NCI-H2196 (cell line): Measurements from ENCODE around the gene NR2F1-AS1.

Source experiments
- DNase-seq: peaks from one replicate; lab custom pipeline; 2025; ENCODE audit not compliant: unreplicated experiment; lab: John Stamatoyannopoulos, UW

The NR2F1-AS1 gene

GRCh38 chr5:93603078-93603792, 22.2 kb upstream of the NR2F1-AS1 start:
- no peak for DNase-seq

DNA sequence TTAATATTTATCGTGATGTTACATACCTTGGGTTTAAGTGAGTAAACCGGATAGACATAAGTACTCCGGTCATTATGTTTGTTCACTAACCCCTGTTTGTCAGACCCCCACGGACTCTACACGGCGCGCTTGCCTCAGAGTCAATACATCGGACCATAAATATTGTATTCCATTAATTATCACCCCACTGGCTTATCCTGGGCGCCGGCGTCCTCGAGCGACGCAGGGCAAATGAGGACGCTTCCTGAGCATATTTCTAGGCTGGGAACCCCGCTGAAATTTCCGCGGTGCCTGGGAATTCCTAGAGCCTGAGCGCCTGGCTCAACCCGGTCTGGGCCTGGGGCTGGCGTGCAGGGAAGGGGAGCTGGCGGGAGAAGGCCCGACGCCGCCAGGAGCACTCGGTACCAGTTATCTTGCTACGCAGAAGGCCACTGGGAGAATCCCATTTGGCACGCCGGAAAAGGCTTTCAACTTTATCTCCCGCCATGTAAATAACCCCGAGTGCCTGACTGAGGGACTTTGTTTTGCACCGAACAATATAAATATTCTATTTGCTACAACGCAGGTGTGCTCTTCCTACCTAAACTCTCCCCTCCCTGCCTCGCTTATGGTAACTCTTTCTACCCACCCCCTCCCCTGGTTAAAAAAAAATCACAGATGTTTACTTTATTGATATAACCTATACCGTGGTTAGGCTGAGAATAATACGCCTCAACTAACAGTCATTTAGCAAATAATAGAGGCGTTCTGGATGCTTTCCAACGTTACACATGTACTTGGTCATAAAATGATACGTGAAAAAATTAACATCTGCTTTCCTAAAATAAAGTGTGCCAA, 21.4 kb upstream of the NR2F1-AS1 start:
- DNase-seq: no peak

DNA sequence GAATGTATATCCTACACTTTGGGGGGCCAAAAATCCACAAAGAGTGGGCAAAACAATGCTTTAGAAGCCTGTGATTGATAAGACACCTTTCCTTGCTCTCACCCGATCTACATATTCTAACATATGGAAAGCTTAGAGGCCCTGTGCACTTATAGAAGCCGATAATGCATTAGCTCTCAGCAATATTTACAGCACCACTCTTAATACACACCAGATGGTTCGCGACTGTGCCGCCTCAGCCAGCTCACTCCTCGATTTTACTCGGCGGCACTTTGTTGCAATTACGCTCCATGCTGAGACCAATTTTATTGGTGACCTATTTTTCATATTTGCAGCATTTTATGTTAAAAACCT, 20.8 kb upstream of the NR2F1-AS1 start:
- DNase-seq: no peak

GRCh38 chr5:93601071-93601801, 20.2 kb upstream of the NR2F1-AS1 start:
- DNase-seq: no peak

DNA sequence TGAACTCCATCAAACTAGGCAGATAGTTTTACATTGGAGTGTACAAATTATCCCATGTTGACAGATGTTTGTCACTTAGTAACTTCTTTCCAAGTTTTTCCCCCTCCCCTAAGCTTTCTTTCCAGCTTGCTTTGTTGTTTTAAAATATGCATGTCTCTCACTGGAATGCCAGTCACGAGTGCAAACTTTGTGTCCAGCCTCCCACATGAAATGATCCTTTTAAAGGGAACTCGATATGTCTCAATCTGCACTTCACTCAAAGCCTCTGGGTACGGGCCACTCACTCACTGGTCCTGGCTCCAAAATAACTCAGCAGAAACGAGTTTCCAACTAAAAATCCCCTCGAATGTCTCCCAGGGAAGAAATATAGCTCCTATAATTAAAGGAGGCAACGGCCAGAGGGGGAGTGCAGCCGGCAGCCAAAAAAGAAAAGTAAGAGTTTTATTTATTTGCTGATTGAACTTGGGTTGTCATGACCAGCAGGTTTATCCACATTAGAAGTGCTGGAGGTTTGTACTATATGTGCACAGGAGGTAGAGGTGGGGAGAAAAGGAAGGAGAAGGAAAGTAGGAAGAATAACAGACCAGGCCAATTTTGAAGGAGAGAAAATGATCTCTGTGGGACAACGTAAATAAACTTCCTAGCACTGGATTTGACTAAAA, 19.5 kb upstream of the NR2F1-AS1 start:
- DNase-seq: no peak

GRCh38 chr5:93599399-93600120, 18.5 kb upstream of the NR2F1-AS1 start:
- DNase-seq: no peak

- DNase-seq: no peak
Observed at GRCh38 chr5:93599001-93599379, 18.0 kb upstream of the NR2F1-AS1 start.

DNA sequence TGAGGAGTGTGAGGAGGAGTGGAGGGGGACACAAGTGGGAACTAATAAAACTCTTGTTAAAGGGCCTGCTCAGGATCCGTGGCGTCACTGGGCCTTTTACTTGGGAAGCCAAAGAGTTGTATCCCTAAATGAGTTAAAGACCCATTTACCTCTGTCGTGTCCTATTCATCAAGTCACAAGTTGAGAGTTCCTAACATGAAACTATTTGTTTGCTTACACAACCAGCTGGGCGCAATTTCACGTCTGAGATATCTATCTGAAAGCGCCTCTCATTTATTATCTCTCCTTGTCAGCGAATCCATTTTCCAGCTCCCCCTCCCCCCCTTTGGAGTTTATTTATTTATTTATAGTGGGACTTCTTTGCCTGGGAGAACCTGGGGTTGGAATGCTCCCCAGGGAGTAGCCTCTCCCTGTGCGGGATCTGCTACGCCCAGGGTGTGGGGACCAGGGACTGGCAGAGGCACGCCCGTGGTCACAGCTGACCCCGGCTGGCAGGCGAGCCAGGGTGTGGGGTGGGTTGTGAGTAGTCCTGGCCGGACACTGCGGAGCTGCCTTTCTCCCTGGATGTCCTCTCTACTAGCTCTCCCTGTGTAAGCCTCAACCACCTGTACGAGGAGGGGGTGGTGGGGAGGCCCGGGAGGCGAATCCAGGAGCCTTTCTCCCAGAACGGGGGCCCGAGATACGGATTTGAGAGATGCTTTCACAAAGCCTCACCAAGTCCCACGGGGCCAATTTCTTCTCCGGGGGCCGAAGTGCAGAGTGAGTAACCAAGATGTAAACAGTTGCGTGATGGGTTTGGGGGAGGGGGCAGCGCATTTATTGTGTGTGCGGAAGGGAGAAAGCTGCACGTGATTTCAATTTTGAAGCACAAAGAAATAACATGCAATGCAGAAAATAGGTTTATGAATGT, 17.3 kb upstream of the NR2F1-AS1 start:
- DNase-seq: no peak

DNA sequence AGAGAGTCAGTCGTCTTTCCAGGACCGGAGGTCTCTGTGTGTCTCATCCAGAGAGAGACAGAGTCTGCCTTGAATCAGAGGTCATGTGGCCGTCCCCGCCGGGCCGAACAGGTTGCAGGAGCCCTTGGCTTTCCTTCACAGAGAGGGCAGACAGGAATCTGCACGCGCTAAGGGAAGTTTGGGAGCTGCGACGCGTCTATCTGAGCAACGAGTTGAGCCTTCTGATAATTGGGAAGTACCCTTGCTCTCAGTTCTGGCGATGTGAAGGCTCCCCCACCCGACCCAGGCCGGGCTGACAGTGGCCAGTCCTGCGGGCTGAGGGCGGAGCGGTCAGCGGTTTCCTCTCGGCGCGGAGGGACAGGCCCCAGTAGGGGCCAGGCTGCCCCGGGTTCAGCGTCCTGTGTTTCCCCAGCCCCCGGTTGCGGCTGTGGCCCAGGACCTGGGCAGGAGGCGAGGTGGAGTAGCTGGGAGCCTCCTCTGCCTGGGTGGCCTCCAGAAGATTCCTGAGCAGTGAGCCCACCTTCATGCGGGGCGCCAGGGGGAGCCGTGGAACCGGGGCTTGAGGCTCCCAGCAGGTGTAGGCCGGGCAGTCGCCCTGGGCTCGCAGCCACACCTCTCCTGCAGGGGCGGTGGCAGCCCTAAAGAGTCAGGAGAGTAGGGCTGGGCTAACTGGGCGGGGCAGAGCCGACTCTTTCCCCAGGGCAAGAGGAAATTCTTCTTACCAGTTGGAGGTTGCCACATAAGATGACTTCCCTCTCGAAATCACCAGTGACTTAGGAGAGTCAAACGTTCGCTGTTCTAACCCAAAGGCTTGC, 15.9 kb upstream of the NR2F1-AS1 start:
- DNase-seq: no peak

GRCh38 chr5:93596310-93596675, 15.3 kb upstream of the NR2F1-AS1 start:
- DNase-seq: no peak

DNA sequence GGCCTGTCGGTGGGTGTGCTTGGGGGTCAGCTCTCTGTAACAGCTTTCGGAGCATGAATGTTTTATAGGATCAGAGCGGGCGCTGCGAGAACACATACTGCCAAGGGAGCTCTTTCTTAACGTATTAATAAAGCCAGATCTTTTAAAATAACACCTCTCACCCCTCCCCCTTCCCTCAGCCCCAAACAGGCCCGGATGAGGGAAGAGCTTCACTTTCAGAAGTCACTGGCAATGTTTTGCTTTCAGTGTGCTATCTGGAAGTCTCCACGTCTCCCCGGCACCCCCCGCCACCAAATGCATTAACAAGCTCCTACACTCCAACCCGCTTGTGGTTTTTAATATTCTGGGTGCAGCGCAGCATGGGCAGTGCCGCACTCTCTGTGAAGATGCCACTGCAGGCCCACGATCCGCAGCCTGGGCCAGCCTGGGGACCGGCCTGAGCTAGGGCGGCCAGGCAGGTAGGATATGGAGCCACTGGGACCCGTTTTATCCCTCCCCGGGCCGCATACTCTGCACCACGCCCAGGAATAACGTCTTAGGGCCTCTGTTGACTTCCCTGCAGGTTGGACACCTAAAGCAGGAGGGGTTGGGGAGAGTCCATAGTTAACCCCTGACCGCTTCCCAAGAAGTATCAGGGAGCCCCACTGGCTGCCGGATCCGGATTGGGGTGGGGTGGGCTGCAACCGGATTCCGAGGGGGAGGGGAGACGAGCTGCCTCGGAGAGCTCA, 14.6 kb upstream of the NR2F1-AS1 start:
- no peak for DNase-seq

DNA sequence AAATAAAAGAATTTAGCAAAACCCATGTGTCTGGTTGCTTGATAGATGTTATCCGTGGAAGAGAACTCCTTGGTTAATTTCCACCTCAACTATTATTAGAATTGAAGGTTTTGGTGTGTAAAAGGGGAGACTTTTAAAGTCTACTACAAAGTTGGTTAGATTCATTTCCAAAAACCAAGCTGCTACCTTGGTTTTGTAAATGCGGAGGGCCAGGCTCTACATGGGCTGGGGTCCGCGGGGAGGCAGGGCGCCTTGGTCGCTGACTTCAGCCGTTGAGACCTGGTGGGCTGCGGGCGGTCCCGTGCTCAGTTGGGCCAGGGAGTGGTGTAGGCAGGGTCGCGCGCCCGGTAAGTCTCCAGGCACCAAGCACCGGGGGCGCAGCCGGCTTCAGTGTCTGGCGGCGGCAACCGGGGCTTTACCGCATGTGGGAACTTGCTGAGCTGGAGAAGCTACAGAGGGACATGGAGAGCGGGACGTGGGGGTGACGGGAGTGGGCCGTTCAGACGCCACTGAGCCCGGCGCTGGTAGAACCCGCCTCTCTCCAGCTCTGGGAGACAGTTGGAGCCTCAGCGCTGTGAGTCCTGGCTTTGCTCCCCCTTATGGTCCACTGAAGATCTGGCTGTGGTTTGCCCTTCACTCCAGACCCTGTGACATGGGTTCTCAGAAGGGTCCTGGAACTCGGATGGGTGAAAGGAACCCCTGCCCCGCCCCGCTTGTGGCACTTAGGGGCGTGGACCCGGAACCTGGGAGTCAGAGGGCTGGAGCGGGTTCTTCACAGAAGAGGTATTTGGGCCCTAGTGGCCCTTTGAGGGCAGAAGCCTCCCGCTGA, 13.8 kb upstream of the NR2F1-AS1 start:
- DNase-seq: no peak

DNA sequence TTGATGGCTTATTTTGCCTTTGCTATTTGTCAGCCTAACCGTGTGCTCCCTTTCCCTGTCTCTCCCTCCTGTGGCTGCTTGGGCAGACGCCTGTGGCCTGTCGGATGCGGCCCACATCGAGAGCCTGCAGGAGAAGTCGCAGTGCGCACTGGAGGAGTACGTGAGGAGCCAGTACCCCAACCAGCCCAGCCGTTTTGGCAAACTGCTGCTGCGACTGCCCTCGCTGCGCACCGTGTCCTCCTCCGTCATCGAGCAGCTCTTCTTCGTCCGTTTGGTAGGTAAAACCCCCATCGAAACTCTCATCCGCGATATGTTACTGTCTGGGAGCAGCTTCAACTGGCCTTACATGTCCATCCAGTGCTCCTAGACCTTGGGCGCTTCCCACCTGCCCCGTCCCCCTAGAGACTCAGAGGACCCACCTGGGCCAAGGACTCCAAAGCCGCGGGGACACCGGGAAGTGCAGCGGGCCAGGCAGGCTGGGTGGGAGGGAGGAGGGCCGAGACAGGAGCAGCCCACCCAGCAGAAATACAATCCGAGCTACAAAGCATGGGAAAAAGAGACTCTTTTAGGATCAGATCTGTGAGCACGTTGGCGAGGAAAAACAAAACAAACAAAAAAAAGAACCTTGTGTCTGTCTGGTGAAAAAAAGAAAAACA, 12.6 kb upstream of the NR2F1-AS1 start:
- DNase-seq: no peak

DNA sequence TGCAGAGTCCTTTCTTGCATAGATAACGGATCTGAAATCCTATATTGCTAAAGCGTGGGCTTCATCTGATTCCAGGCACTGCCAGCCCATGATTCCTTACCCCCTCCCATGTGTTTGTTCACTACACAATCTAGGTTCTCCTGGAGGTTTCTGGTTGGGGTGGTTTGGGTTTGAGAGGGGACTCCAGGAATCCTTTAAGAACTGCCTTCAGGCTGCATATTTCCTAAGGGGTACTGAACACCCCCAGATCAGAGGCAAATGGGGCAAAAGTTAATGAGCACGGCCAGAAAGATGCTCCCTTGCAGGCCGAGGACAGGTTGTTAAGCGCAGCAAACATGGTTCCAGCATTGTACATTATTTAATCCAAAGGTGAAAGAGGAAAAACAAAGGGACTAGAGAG, 11.9 kb upstream of the NR2F1-AS1 start:
- no peak for DNase-seq

- DNase-seq: no peak
Observed at GRCh38 chr5:93591323-93591945, 10.4 kb upstream of the NR2F1-AS1 start.

DNA sequence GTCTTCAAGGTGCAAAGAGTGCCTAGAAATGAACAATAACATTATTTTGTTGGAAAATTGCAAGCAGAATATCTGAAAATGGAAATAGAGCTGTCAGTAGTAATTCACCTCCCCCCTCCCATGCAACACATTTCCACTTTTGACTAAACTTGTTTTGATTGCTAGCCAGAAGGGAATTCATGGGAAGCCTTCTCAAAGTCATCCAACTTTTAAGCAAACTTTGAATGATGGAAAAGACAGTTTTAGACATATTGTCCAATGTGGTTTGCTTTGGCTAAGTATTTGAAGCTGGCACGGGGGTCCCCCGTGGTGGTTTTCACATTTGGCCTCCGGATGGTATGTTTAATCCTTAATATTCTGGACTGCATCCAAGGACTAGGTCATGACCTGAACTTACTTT, 9.5 kb upstream of the NR2F1-AS1 start:
- DNase-seq: no peak
